ENCODE results near the gene CENPQ.

The CENPQ gene

GRCh38 chr6:49540614-49541013 is 77.4 kb downstream of the CENPQ start:
- no peak for TF ChIP-seq CTCF (IDR thresholded peaks at IDR 0.05; ENCODE audit: unreplicated experiment in 3 of 3)
- Mint-ChIP-seq H3K9me3 (no peaks in the 10 kb centered on the region), H3K27me3 (ENCODE audit: low read depth) (no peaks in the 10 kb centered on the region), H3K36me3 (ENCODE audit: low read depth) (no peaks in the 10 kb centered on the region), H3K4me3 (no peak overlapping the region), H3K27ac (no peak overlapping the region), H3K4me1 (no peaks in the 10 kb centered on the region)

DNA sequence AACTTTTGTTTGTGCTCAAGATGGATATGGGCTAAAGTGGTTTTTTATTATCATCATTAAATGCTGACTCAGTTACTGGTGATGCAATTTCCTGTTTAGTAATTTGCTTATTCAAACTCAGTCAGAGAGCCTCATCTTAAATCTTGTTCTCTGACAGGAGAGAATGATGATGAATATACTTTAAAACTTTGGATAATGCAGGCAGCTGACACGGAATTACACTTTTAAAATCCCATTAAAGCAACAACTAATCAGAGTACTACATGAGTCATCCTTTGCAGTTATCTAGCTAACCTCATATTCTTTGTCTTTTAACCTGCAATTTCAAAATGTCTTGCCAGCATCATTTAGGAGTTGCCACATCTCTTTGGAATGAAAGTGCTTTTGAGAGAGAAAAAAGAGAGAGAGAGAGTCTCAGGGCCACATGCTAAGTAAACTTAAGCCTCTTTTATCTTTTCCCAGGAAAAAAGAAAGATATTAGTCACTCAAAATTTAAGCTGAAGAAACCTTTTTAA is 78.1 kb downstream of the CENPQ start:
- Mint-ChIP-seq H3K27me3 (ENCODE audit: low read depth) (no peaks in the 10 kb centered on the region), H3K27ac (no peak overlapping the region), H3K9me3 (no peaks in the 10 kb centered on the region), H3K36me3 (ENCODE audit: low read depth) (no peaks in the 10 kb centered on the region), H3K4me3 (no peak overlapping the region), H3K4me1 (no peaks in the 10 kb centered on the region)
- no peak for TF ChIP-seq CTCF (IDR thresholded peaks at IDR 0.05; ENCODE audit: unreplicated experiment in 3 of 3)

DNA sequence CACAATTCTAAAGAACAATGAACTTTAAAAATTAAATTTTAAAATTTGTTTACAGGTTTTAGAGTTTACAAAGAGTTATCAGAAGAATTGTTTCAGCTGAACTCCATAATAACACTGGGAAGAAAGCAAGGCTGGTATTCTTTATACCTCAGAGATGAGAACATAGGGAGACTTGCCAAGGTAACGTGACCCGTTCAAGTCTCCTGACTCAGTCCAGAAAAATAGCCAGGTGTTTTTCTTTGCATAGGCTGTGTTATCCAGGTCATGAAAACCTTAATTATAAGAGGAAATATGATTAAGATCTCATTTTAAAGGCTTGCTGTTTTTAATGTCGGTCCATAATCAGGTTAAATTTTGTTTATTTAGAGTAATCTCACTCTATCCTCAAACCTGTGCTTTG is 78.8 kb downstream of the CENPQ start:
- Mint-ChIP-seq H3K36me3 (ENCODE audit: low read depth) (no peaks in the 10 kb centered on the region), H3K9me3 (no peaks in the 10 kb centered on the region), H3K27ac (no peak overlapping the region), H3K4me3 (no peak overlapping the region), H3K27me3 (ENCODE audit: low read depth) (no peaks in the 10 kb centered on the region), H3K4me1 (no peaks in the 10 kb centered on the region)
- no peak for TF ChIP-seq CTCF (IDR thresholded peaks at IDR 0.05; ENCODE audit: unreplicated experiment in 3 of 3)
